Left cardiac atrium (tissue), 4 donors: Measurements from ENCODE around the gene F3. TPM values are rescaled to one million over a fixed set of nuclear protein-coding genes. Genes with fewer than 3 reads are reported as not detected.

Source experiments
- ATAC-seq, 2 donors: fragments of 200-7000 bp; cut with Tn5 transposase; one replicate each; pipeline ENCODE4 v1.9.1; 2020; ENCODE audit warnings: mild to moderate bottlenecking in 2 of 2, moderate library complexity in 2 of 2
- DNase-seq: peaks from one replicate; pipeline ENCODE4 v3.0.0-alpha.2; 2020
- intact Hi-C, 2 donors: fragments of 100-400 bp; cut with DNase I; formaldehyde crosslinking; loops; one replicate each; pipeline versions ENCODE4 v1.14.1 to v1.15.1; 2022 to 2023
- total RNA-seq, 2 donors: library from RNA; stranded (reverse); fragmentation: NEBNext Ultra II Directional; extraction: Animal tissue kit (Norgen Biotek cat#: 25700); gene quantifications; one replicate each; pipeline ENCODE4 v1.2.1, GENCODE V29; 2021
- donor health status: DM: no; HTN: yes; CAD: no.
- donor health status: DM: no; HTN: yes; CAD: no; lungs with severe emphysema.
- donor health status: DM: yes; HTN: yes; CAD: no.
- donor health status: Dilated cardiomyopathy.

F3 gene
- total RNA-seq, 2 donors from 2014 or later: 23.6 to 47.9 TPM

DNA sequence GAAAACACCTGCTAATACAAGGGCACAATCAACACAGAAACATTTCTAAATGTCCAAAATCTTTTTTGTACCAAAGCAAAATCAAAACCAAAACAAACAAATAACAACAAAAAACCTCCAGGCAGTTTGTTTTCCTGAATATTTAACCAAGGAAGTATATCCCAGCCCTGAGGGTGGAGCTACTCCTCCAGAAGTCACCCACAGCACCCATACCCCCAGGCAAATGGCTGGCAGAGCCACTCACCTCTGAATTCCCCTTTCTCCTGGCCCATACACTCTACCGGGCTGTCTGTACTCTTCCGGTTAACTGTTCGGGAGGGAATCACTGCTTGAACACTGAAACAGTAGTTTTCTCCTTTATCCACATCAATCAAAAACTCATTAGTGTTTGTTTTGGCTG lies 9.5 kb downstream of the F3 start:
- ATAC-seq: peak in 1 of 2 donors; percentile 25
- intact Hi-C loops: loop anchor here in 1 of 2 donors (10.0 kb wide), 1 partner anchor 123 kb away; no protein-coding TSS in a partner anchor
- no peak for DNase-seq

DNA sequence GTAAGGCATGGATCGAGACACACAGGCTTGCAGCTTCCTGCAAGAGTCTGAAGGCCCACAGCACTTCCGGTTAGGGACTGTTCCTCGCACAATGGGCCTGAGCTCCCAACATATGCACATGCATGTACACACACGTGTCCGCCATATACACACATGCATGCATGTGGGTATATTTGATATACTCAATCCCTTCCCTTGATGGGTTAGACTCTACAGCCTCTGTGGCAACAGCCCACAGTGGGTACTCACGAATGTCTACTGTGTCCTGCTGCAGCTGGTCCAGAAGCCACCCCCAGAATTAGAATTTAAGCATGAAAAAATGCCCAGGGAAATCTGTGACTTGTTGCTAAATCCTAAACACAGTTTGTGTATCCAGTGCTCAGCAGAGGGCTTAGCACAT lies 9.9 kb downstream of the F3 start:
- intact Hi-C loops: loop anchor here in 1 of 2 donors (10.0 kb wide), 1 partner anchor 123 kb away; no protein-coding TSS in a partner anchor
- no peak for DNase-seq
- ATAC-seq: no peak

DNA sequence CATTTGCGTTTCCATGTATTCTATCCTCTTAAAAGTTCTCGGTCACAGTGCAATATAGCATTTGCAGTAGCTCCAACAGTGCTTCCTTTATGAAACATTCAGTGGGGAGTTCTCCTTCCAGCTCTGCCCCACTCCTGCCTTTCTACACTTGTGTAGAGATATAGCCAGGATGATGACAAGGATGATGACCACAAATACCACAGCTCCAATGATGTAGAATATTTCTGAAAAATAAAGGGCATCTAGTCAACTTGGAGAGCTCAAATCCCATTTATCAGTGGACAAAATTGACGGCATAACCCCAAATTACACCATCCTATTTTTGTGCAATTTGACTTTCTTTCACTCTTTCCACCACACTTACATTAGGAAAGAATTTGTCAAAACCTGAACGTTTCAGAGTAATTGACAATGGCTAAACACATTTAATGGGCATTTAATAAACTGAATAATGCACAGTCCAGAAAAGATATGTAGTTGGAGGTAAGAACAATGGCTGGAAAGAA lies 11.1 kb downstream of the F3 start:
- intact Hi-C loops: loop anchor here in 1 of 2 donors (10.0 kb wide), 1 partner anchor 124 kb away; no protein-coding TSS in a partner anchor
- ATAC-seq (no peak), DNase-seq (no peak)

DNA sequence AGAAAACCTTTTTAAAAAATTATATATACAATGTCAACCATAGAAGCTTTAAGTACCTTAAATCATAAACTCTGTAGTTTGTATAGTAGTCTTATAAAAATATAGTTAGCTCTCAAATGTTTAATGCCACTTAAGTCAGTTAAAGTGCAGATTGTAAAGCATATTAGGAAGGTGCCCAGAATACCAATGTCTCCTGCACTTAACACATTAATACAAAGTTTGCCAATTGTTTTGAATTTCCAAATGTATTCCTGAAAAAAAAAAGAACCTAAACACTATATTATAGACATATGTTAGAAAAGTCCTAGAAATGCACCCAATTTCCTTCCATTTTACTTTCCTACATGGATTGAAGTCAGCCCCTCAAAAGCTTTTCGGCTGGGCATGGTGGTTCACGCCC lies 12.1 kb downstream of the F3 start:
- DNase-seq (no peak), ATAC-seq (no peak)
- intact Hi-C loops: loop anchor here in 1 of 2 donors (10.0 kb wide), 2 partner anchors 65 to 275 kb away; no protein-coding TSS in a partner anchor

DNA sequence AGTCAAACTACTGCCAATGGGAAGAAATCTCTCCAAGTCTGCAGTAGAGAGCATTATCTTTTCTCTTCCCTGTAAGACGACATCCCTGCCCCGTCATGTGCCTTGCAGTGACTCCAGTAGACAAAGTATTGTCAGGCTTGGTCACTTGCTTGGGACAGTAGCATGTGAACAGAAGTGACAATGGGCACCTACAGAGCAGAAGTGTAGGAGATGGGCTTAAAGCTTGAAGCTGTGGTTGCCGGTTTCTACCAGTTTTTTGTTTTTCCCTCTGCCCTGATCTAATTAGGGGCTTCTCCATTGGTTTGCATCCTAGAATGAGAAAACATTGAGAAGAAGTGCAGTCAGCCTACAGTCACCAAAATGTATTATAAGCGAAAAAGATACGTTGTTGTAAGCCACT lies 12.7 kb downstream of the F3 start:
- no peak for ATAC-seq
- DNase-seq: no peak
- intact Hi-C loops: loop anchor here in 1 of 2 donors (10.0 kb wide), 2 partner anchors 66 to 276 kb away; no protein-coding TSS in a partner anchor

DNA sequence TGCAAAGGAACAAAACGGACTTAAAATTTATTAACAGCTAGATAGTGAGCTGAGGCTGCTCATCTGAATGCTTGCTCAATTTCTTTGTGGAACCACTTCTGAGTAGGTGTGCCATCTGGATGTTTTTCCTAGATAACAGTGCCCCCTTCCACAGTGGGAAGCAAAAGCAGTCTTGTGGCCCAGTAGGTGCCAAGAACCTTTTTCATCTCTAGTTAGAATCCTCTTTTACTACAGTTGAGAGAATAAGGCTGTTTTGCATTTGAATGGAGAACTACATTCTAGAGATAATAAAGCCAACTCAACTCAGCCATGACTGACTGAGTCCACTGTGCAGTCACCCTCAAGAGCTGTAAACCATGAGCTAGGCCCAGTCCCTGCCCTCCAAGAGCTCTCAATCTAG lies 13.3 kb downstream of the F3 start:
- DNase-seq (no peak), ATAC-seq (peak in 1 of 2 donors; percentile 12)
- intact Hi-C loops: loop anchor here in 1 of 2 donors (10.0 kb wide), 2 partner anchors 67 to 277 kb away; no protein-coding TSS in a partner anchor

DNA sequence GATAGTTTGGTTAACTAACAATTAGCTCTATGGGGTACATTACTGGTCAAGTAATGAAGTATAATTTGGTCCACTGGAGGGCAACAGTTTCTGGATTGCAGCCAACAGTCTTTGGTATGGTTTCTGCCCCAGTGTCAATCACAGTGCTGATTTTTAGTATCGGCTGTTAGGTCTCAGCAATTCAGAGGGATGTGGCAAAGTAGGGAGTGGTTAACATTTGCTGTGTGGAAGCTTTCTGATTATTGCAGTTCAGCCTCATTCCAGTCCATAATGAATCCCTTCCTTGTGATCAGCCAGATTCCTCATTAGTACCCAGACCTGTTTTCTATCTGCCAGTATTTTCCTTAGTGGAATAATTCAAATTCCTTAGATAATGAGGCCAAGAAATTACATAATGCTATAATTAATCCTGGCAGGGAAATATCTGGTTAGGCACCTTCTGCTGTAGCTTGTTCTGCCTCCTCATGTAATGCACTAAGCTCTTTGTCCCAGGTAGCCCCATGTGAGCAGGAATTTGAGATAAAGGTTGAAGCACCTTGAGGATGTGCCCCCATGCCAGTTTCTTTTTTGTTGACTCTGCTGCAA lies 14.0 kb downstream of the F3 start:
- DNase-seq (no peak), ATAC-seq (peak; percentile 49 to 69)
- intact Hi-C loops: loop anchor here in 1 of 2 donors (10.0 kb wide), 2 partner anchors 67 to 277 kb away; no protein-coding TSS in a partner anchor

DNA sequence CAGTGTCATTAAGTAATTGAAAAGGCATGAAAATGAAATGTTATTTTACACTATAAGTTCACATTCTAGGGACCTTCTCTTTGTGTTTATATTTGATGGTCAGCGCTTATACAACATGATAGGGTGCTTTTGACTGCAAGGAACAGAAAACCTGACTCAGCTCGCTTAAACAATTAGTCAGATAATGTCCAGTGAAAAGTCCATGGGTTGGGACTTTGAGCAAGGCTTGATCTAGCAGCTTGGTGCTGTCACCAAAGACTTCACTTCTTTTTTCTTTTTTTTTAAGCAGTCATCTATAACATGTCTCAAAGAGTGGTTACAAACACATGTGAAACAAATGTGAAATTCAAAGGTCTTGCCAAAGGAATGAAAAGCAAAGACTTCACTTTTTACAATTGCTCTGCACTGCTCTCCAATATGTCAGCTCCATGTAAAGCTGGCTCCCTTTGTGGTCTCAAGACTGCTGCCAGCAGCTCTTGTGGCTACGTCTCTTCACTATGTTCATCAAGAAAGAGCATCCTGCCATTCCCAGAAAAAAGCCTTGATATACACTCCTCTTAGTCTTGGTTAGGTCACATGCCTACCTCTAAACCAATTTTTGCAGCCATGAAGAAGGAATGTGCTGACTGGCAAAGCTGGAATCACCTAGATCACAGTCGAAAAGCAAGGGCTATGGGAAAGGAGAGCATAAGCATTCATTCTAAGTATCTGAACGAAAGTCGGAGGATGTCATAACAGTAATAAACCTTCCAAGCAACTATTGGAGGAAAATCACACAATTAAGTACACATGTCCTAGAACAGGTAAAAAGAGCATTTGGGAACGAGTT lies 15.2 kb downstream of the F3 start:
- no peak for DNase-seq
- ATAC-seq: no peak
- intact Hi-C loops: loop anchor here in 1 of 2 donors (10.0 kb wide), 2 partner anchors 68 to 278 kb away; no protein-coding TSS in a partner anchor

DNA sequence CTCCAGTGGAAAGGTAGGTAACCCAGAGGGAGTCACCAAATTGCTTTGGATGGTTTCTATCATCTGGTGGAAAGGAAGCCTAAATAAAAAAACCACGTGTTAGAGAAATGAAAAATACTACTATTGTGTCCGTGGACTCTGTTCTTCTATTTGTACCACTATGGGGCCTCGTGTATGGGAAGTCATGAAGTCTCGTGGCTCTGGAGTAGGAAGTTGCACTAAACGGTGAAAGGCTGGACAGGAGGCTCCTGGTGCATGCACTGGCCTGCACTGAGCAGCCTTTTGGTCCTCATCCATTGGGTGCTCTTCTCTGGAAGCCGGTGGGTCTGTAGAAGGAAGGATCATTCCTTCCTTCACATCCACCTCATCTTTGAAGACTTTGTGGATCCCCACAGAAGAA lies 17.0 kb downstream of the F3 start:
- DNase-seq: no peak
- no peak for ATAC-seq
- intact Hi-C loops: loop anchor here (5.0 to 10.0 kb wide), 3 partner anchors 70 to 280 kb away; no protein-coding TSS in a partner anchor

DNA sequence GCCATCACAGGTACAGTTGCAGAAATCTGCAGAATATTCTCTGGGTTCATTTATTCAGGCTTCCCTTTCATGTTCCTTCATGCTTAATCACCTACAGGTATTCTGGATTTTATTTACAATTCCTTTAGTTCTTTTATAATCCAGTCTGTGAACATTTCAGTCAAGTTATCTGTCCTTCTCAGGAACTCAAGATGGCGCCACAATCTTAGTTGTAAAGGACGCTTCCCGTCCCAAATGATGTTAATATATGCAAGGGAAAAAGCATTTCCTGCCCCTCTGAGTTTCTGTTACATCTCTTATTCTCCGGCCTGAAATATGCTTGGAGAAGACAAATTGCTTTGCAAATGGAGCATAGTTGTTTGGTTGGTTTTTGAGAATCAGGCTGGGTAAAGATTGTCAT lies 19.3 kb downstream of the F3 start:
- no peak for DNase-seq
- ATAC-seq: peak; percentile 44 to 65
- intact Hi-C loops: loop anchor here (5.0 to 10.0 kb wide), 3 partner anchors 72 to 282 kb away; no protein-coding TSS in a partner anchor

DNA sequence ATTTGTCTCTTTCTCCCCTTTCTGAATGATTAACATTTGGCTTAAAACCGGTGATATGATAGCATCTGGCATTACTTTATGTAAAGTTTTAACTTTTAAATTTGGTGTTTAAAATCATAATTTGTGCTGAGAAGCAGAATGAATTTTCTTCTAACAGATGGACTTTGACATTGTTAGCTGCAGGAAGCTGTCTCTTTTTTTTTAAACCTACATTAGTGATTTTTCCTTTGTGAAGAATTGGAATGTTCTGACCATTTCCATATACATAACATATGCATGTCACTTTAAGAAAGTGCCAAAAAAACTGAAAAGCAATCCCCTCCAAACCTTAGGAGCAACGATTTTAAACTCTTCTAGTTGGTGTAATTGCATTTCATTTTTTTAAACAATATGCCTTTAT lies 22.2 kb downstream of the F3 start:
- ATAC-seq: no peak
- no peak for DNase-seq
- intact Hi-C loops: no loop called here

DNA sequence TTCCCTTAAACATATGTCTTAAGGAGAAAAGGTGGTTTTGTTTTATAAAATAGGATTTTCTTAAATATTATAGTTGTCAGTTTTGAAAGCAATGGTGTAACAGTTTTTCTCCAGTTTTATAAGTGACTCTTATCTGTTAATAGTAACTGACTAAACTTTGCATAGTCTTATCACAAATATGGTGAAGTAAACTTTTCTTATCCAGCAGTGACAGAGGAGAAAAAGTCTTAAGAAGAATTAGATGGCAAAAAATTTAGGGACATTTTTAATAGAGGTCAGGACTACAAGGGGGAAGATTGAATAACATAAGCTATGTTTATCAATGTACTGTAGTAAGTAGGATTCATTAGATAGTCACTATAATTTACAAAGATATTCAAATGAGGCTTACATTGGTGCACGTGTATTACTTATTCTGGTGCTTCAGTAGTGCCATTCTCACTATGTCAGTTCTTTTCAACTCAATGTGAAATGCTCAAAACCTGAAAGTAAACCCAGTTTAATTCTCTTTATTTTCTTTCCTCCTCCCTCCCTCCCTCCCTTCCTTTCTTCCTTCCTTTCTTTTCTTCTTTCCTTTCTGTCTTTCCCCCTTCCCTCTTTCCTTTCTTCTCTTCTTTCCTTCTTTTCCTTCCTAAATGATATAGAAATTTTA lies 26.1 kb downstream of the F3 start:
- intact Hi-C loops: loop anchor here in 1 of 2 donors (2.0 kb wide), 1 partner anchor 293 kb away; no protein-coding TSS in a partner anchor
- ATAC-seq (no peak), DNase-seq (no peak)

DNA sequence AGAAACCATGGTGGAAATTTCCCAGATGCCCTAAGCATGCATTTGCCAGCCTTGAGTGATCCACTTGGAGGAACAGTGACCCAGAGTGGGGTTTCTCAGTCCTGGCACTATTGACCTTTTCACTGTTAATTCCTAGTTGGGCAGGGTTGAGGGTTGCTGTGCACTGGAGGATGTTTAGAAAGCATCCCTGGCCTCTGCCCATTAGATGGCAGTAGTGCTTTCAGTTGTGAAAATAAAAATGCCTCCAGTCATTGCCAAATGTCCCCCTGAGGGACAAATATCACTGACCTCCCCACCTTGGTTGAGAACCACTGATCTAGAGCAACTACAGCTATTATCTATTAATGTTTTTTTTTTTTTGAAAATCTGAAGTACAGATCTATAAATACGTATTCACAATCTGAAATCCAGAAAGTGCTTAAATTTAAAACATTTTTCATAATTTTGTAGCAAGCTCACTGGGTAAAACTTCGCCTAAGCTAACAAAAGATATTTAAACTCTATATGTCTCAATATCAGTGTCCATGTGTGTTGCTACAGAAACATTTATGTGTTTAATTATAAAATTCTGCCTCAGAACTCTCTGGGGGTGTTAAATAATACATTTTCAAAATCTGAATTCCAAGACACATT lies 27.3 kb downstream of the F3 start:
- intact Hi-C loops: loop anchor here in 1 of 2 donors (2.0 kb wide), 1 partner anchor 295 kb away; no protein-coding TSS in a partner anchor
- ATAC-seq (peak; percentile 35 to 53), DNase-seq (no peak)

DNA sequence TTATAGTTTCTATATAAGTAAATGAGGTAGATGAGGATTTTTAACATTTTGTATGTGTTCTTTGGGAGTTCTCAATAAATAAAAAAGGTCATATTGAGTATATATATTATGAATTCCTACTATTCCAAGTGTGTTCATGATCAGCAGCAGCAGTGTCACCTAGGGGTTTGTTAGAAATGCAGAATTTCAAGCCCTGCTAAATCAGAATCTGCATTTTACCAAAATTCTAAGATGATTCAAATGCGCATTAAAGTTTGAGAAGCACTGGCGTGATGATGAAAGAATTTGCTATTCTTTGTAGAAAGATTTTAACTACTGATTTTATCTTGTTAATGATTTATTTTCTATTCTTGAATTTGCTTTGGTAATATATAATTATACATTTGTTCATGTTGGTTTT lies 28.7 kb downstream of the F3 start:
- no peak for DNase-seq
- ATAC-seq: no peak
- intact Hi-C loops: no loop called here

DNA sequence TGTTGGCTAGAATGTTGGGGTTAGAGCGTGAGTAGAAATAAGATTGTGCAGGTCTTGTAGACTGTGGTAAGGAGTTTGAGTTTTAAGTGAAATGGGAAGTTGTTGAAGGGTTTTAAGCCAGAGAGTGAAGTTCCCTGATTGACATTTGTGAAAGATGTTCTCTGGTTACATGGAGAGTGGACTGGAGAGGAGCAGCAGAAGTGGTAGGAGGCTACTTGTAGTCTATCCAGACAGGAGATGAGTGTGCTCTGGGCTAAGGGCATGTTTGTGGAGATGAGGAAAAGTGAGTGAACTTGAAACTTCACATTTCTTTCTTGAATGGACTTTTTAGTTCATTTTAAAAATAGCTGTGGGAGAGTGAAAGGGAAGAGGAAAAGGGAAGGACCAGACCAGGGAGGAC lies 37.0 kb downstream of the F3 start:
- intact Hi-C loops: no loop called here
- DNase-seq (no peak), ATAC-seq (no peak)

DNA sequence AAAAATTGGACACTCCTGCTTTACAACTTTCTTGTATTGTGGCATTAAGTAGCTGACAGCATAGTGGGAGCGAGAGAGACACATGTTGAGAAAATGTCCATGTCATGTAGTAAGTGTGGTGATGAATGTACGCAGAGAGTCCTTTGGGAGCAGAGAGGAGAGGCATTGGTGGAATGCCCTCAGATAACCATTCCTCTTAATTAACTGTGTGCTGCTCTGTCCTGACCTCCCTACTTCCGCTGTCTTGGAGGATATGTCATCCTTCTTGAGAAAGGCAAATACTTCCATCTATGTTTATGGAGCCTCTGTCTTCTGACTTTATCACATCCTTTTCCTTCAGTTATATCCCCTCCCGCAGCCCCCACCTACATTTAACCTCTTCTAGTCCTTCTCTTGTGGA lies 38.4 kb downstream of the F3 start:
- intact Hi-C loops: no loop called here
- DNase-seq: no peak
- no peak for ATAC-seq

DNA sequence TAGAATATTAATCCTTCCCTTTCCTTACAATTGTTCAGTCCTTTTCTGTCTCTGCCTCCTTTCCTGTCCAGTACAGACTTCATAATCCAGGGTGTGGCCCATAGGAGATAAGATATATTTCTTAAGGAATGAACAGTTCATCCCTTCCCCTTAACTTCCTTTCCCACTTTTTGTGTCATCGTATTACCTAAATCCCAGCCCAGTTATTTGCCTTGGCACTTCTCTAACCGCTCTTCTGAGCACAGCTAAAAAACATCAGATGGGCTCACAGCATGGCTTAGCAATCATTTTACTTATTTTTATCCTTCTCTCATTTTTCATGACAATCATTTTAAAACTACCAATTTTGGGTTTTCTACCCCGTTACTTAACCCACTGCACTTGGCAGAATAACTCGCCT lies 39.6 kb downstream of the F3 start:
- intact Hi-C loops: no loop called here
- DNase-seq: no peak
- peak in 1 of 2 donors; percentile 84 for ATAC-seq

DNA sequence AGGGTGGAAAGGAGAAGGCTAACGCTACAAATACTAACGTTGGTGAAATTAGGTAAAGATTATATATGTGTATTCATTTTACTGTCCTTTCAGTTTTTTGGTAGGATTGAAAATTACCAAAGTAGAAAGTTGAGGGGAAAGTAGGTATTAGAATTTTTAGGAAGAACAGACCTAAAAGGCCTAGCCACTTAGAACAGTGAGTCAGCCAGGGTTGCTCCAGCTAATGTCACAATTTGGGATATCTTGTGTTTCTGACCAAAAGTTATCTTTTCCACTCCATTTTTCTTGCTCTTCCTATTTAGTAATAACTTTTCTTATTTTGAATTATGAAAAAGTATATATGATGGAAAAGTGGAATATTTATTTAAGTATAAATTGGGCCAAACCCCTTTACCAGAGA lies 40.1 kb downstream of the F3 start:
- peak in 1 of 2 donors; percentile 54 for ATAC-seq
- intact Hi-C loops: no loop called here
- DNase-seq: no peak
